Fibroblast of mammary gland (primary cell): ENCODE results near the gene LITAF.
"Not testable (repeated sequence)": the region's sequence is repeated elsewhere in the genome, so short reads cannot be mapped to it uniquely, and the experiment has no call there.

ENCODE experiments used
- DNase-seq: peaks from one replicate; pipeline ENCODE4 v3.0.0-alpha.2; 2010; ENCODE audit warnings: low read depth
- H3K4me3 ChIP-seq: 2 replicates; pipeline ENCODE4 v1.5.1; 2011; ENCODE audit warnings: low read depth, mild to moderate bottlenecking, low read length, moderate library complexity; ENCODE audit not compliant: control insufficient read depth
- TF ChIP-seq, protein P1 (sequence below): conservative IDR thresholded peaks from 2 replicates; pipeline ENCODE4 v1.5.1; 2011; ENCODE audit warnings: low read depth, low read length, inconsistent platforms; ENCODE audit not compliant: control insufficient read depth, insufficient read depth

The LITAF gene

DNA sequence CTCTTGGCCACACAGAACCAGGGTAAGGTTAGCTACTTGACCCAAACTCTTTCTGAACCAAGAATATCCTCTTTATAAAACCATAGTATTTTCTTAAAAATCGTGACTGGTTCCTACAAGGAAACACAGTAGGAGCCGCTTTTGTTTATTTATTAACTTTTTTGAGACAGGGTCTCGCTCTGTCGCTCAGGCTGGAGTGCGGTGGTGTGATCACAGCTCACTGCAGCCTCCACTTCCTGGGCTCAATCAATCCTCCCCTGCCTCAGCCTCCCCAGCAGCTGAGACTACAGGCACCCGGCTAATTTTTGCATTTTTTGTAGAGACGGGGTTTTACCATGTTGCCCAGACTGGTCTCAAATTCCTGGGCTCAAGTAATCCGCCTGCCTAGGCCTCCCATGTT is 14.7 kb upstream of the LITAF start:
- no peak overlapping the region for H3K4me3 ChIP-seq
- TF ChIP-seq, protein P1, sequence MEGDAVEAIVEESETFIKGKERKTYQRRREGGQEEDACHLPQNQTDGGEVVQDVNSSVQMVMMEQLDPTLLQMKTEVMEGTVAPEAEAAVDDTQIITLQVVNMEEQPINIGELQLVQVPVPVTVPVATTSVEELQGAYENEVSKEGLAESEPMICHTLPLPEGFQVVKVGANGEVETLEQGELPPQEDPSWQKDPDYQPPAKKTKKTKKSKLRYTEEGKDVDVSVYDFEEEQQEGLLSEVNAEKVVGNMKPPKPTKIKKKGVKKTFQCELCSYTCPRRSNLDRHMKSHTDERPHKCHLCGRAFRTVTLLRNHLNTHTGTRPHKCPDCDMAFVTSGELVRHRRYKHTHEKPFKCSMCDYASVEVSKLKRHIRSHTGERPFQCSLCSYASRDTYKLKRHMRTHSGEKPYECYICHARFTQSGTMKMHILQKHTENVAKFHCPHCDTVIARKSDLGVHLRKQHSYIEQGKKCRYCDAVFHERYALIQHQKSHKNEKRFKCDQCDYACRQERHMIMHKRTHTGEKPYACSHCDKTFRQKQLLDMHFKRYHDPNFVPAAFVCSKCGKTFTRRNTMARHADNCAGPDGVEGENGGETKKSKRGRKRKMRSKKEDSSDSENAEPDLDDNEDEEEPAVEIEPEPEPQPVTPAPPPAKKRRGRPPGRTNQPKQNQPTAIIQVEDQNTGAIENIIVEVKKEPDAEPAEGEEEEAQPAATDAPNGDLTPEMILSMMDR, result no peak
- DNase-seq, result no peak

DNA sequence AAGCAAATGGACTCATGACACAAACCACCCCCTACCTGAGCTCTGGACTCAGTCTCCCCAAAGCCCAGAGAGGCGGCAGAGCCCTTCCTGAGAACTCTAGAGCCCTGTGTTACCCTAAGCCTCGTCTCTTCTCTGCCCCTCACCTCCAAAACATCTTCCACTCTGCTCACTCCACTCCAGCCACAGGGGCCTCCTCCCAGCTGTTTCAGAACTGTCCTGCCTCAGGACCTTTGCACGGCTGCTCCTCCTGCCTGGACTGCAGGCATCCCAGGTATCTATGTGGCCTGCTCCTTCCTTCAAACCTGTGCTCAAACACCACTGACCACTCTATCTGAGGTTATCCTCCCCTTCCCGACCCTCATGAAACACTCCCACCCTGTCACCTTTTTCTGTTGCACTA is 12.9 kb upstream of the LITAF start:
- no peak for DNase-seq
- no peak overlapping the region for H3K4me3 ChIP-seq
- TF ChIP-seq, protein P1, result no peak

DNA sequence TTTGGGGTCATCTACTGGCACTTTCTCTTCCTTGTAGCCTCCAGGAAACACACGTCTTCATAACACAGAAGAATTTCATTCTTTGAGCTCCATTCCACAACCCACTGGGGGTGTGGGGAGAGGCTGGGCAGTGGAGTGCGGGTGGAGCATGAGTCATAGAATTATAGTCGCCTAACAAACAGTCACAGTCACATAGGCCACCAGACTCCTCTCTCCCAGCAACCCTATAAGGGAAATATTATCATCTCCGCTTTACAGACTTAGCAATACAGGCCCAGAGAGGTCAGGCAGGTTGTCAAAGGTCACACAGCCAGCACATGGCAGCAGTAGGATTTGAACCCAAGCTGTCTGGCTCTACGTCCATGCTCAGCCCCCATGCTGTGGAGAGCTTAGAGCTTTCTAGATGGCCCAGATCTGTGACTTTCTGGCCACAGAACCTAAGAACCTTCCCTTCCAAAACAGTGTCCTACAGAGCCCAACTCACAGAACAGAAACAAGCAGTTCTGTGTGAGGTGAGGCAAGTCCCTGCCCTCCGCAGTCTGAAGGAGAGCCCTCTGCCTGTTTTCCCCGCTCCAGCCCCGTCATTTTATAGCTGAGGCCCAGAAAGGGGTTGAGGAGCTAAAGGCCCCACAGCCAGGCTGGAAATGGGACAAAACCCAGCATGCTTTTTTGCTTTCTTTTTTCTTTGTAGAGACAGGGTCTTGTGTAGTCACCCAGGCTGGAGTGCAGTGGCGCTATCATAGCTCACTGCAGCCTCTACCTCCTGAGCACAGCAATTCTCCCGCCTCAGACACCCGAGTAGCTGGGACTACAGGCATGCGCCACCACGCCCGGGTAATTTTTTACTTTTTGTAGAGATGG is 10.7 kb upstream of the LITAF start:
- TF ChIP-seq, protein P1, result no peak
- DNase-seq, result no peak
- H3K4me3 ChIP-seq, result no peak overlapping the region

DNA sequence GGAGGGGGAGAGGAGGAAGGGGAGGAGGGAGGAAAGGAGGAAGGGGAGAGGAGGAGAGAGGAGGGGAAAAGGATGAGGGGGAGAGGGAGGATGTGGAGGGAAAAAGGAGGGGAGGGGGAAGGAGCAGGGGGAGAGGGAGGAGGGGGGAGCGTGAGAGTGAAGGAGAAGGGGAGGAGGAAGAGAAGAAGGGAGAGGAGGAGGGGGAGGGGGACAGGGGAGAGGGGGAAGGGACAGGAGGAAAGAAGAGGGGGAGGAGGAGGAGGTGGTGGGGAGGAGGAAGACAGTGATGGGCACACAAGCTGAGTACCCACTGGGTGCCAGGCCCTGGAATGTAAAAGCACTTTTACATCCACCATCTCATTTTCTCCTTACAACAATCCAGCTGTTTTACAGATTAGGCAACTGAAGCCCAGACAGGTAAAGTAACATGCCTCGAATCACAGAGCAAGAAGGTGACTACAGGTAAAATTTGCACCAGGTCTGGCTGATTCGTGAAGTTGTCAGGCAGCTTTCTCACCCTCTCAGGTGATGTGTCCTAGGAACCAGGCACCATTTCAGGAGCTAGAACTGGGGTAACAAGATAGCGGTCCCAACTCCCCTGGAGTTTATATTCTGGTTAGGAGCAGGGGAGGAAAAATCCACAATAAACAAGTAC is 10.0 kb upstream of the LITAF start:
- TF ChIP-seq, protein P1, result no peak
- DNase-seq, result no peak
- H3K4me3 ChIP-seq, result no peak overlapping the region

DNA sequence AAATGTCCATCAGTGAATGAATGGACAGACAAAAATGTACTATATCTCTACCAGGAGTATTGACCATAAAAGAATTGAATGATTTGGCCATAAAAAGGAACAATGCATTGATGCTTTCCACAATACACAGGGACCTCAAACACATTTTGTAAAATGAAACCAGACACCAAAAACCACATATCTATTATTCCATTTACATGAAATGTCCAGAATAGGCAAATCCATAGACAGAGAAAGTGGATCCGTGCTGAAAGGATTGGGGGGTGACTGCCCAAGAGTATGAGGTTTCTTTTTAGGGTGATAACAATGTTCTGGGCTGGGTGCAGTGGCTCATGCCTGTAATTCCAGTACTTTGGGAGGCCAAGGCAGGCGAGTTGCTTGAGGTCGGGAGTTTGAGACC is 6.9 kb upstream of the LITAF start:
- DNase-seq, result no peak
- TF ChIP-seq, protein P1, result no peak
- H3K4me3 ChIP-seq, result no peak overlapping the region

DNA sequence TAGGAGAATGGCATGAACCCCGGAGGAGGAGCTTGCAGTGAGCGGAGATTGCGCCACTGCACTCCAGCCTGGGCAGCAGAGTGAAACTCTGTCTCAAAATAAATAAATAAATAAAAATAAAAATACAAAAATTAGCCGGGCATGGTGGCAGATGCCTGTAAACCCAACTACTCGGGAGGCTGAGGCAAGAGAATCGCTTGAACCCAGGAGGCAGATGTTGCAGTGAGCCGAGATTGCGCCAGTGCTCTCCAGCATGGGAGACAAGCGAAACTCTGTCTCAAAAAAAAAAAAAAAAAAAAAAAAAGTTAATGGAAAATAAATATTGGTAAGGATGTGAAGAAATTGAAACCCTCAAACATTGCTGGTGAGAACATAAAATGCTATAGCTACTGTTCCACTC is 6.4 kb upstream of the LITAF start:
- DNase-seq, H3K4me3 ChIP-seq: not testable (repeated sequence)

DNA sequence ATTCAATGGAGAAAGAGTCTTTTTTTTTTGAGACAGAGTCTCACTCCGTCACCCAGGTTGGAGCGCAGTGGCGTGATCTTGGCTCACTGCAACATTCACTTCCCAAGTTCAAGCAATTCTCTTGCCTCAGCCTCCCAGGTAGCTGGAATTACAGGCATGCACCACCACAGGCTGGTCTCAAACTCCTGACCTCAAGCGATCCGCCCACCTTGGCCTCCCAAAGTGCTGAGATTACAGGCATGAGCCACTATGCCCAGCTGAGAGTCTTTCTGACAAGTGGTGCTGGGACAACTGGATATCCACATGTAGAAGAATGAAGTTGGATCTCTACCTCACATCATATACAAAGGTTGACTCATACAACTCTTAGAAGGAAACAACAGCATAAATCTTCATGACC is 4.9 kb upstream of the LITAF start:
- H3K4me3 ChIP-seq, result not testable (repeated sequence)

More for the DNA sequence above, 4.9 kb upstream of the LITAF start:
- not testable (repeated sequence) for DNase-seq
